Measurements from ENCODE around the gene SRRM5.

DNA sequence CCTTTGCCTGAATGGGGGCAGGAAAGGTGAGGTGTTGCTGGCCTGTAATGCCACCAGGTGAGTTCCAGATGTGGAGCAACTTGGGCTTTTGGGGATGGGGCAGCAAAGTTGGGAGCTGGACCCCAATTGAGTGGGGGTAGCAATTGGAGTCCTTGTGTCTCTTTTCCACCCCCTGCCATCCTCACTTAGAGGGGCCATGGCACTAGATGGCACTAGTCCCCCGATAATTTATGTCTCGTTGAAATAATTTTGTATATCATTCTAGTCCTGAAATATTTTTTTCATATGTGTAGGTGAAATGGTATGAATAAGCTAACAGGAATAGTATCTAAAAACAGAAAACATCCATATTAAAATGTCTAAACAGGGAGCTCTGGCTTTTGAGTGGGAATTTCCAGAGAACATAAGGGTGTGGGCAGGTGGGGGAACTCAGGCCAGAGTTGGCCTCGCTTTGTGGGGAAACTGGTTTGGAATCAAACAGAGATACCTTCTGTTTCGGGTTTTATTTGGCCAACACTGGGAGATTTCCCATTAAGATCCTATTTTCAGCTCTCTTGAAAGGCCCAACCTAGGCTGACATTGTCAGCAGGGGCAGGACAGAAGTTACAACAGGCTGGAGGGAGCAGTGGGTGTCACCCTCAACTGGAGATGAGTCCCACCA is 12.1 kb upstream of the SRRM5 start:
- TF ChIP-seq CTCF (IDR thresholded peaks at IDR 0.05) (no peak), EP300 (IDR thresholded peaks at IDR 0.05) (no peak)
